Esophagus squamous epithelium (tissue), 5 donors: Measurements from ENCODE around the gene NEFH. TPM values are rescaled to one million over a fixed set of nuclear protein-coding genes. Genes with fewer than 3 reads are reported as not detected.

ENCODE experiments used
- DNase-seq: peaks from one replicate; lab custom pipeline; 2025; lab: John Stamatoyannopoulos, UW
- H3K27ac ChIP-seq, 4 donors: fragments of 200-600 bp; sonication (generic); one replicate each; pipeline ENCODE4 v1.5.1; 2016 to 2019; ENCODE audit warnings: mild to moderate bottlenecking in 1 of 4
- H3K27me3 ChIP-seq, 4 donors: fragments of 200-600 bp; sonication (generic); 1 replicate in 3 of 4; 2 replicates in 1 of 4; pipeline versions ENCODE4 v1.5.1 to v1.6.0; 2017 to 2021; ENCODE audit warnings: antibody characterized with exemption in 1 of 4
- H3K36me3 ChIP-seq, 3 donors: fragments of 200-600 bp; sonication (generic); one replicate each; pipeline ENCODE4 v1.5.1; 2016 to 2019
- H3K4me1 ChIP-seq, 3 donors: fragments of 200-600 bp; sonication (generic); one replicate each; pipeline ENCODE4 v1.5.1; 2017 to 2019
- H3K4me3 ChIP-seq, 4 donors: fragments of 200-600 bp; sonication (generic); 1 replicate in 3 of 4; 2 replicates in 1 of 4; pipeline ENCODE4 v1.5.1; 2016 to 2019; ENCODE audit warnings: mild to moderate bottlenecking in 2 of 4, moderate library complexity in 1 of 4
- H3K9me3 ChIP-seq, 3 donors: fragments of 200-600 bp; sonication (generic); one replicate each; pipeline ENCODE4 v1.5.1; 2016 to 2019
- CTCF ChIP-seq, 6 experiments: fragments of 450-650 bp in 4 of 6; fragments of 200-600 bp in 2 of 6; sonication (generic) in 2 of 6; IDR thresholded peaks; one replicate each; pipeline ENCODE4 v1.5.1; 2016 to 2019; ENCODE audit warnings: antibody characterized with exemption in 6 of 6, mild to moderate bottlenecking in 4 of 6, moderate library complexity in 4 of 6
- POLR2A ChIP-seq, 4 donors: fragments of 450-650 bp; IDR thresholded peaks; one replicate each; pipeline ENCODE4 v1.6.1; 2017; ENCODE audit warnings: antibody characterized with exemption in 4 of 4, mild to moderate bottlenecking in 4 of 4, moderate library complexity in 3 of 4
- WGBS, 2 donors: methylation state at CpG; one replicate each; pipeline ENCODE4 v1.1.5; 2018; 5-methylcytosine and 5-hydroxymethylcytosine counted together
- intact Hi-C: fragments of 100-400 bp; cut with DNase I; formaldehyde crosslinking; loops from one replicate; pipeline ENCODE4 v1.15.0; 2022
- total RNA-seq, 4 donors: library from RNA; depleted of rRNA; stranded (reverse); fragments of >200 nt; gene quantifications; one replicate each; pipeline ENCODE4 v1.1.0, GENCODE V29; 2016
- donor health status: DM: yes; HTN: yes; CAD: no.

Gene NEFH
- total RNA-seq, 4 donors from 2014 or later = 0.44 to 0.95 TPM; not detected in 2

- intact Hi-C loops = no loop called here
- TF ChIP-seq POLR2A (IDR thresholded peaks at IDR 0.05) (no peak), CTCF (IDR thresholded peaks at IDR 0.05) (no peak)
- Histone ChIP-seq H3K4me1 (peaks cover 6 to 13% (median 9%) of the 10 kb centered on the region in 3 donors), H3K36me3 (no peaks in the 10 kb centered on the region), H3K27me3 (peaks cover 0 to 84% (median 0%) of the 10 kb centered on the region in 4 donors), H3K9me3 (no peaks in the 10 kb centered on the region), H3K27ac (no peak overlapping the region), H3K4me3 (no peak overlapping the region)
- WGBS, 2 donors = 38 to 55% methylated on average over 2 to 5 of the region's 5 CpGs
- DNase-seq = no peak
Observed at GRCh38 chr22:29473001-29473400, 7.0 kb upstream of the NEFH start.

GRCh38 chr22:29475550-29475949 lies 4.5 kb upstream of the NEFH start:
- H3K36me3 ChIP-seq = no peaks in the 10 kb centered on the region
- H3K4me1 ChIP-seq = peaks cover 2 to 22% (median 8%) of the 10 kb centered on the region in 3 donors
- no peaks in the 10 kb centered on the region for H3K9me3 ChIP-seq
- no peak overlapping the region for H3K27ac ChIP-seq
- WGBS, 2 donors = 83 to 92% methylated on average over 5 to 8 of the region's 8 CpGs
- intact Hi-C loops = no loop called here
- TF ChIP-seq CTCF (IDR thresholded peaks at IDR 0.05) = no peak
- no peak for TF ChIP-seq POLR2A (IDR thresholded peaks at IDR 0.05)
- peaks cover 6 to 95% (median 10%) of the 10 kb centered on the region in 4 donors for H3K27me3 ChIP-seq
- no peak overlapping the region for H3K4me3 ChIP-seq
- DNase-seq = no peak

GRCh38 chr22:29476116-29476515 lies 3.9 kb upstream of the NEFH start:
- 47 to 60% methylated on average over 5 to 6 of the region's 6 CpGs for WGBS, 2 donors
- no peak for DNase-seq
- no peaks in the 10 kb centered on the region for H3K9me3 ChIP-seq
- no peak overlapping the region for H3K27ac ChIP-seq
- H3K4me3 ChIP-seq = no peak overlapping the region
- peaks cover 7 to 95% (median 14%) of the 10 kb centered on the region in 4 donors for H3K27me3 ChIP-seq
- no peaks in the 10 kb centered on the region for H3K36me3 ChIP-seq
- peaks cover 0 to 26% (median 10%) of the 10 kb centered on the region in 3 donors for H3K4me1 ChIP-seq
- intact Hi-C loops = no loop called here
- TF ChIP-seq POLR2A (IDR thresholded peaks at IDR 0.05) (no peak), CTCF (IDR thresholded peaks at IDR 0.05) (no peak)

GRCh38 chr22:29477723-29478318 lies 2.2 kb upstream of the NEFH start:
- WGBS, 2 donors = 8 to 11% methylated on average over 3 to 4 of the region's 4 CpGs
- Histone ChIP-seq H3K27me3 (peaks cover 12 to 100% (median 21%) of the 10 kb centered on the region in 4 donors), H3K9me3 (no peaks in the 10 kb centered on the region), H3K4me1 (peaks cover 0 to 34% (median 10%) of the 10 kb centered on the region in 3 donors), H3K27ac (no peak overlapping the region), H3K36me3 (no peaks in the 10 kb centered on the region), H3K4me3 (no peak overlapping the region)
- no peak for DNase-seq
- intact Hi-C loops = no loop called here
- TF ChIP-seq POLR2A (IDR thresholded peaks at IDR 0.05) = no peak
- TF ChIP-seq CTCF (IDR thresholded peaks at IDR 0.05) = no peak

- Histone ChIP-seq H3K27me3 (peaks cover 12 to 99% (median 21%) of the 10 kb centered on the region in 4 donors), H3K4me3 (no peak overlapping the region), H3K27ac (no peak overlapping the region), H3K9me3 (no peaks in the 10 kb centered on the region), H3K36me3 (no peaks in the 10 kb centered on the region), H3K4me1 (peaks cover 0 to 34% (median 10%) of the 10 kb centered on the region in 3 donors)
- intact Hi-C loops = no loop called here
- no peak for TF ChIP-seq CTCF (IDR thresholded peaks at IDR 0.05)
- TF ChIP-seq POLR2A (IDR thresholded peaks at IDR 0.05) = no peak
- DNase-seq = no peak
- 15 to 20% methylated on average over 7 to 17 of the region's 21 CpGs for WGBS, 2 donors
Observed at GRCh38 chr22:29478326-29479276, 1.4 kb upstream of the NEFH start.
